Measurements from ENCODE around the gene ZNF628. TPM values are rescaled to one million over a fixed set of nuclear protein-coding genes. Genes with fewer than 3 reads are reported as not detected.

Gene ZNF628
- total and polyA plus RNA-seq, 2 of the 4 experiments (the other 2 are of a cell fraction) = 0.18 to 1.9 TPM

- H4K5ac ChIP-seq (ENCODE audit: low read depth, low read length) = no peak overlapping the region
- H4K91ac ChIP-seq (ENCODE audit: insufficient read depth, low read depth, low read length) = no peak overlapping the region
- ATAC-seq (ENCODE audit: low read depth) = no peak
- no peak overlapping the region for H2AK5ac ChIP-seq (ENCODE audit: low read depth, low read length)
- WGBS, 2 experiments (ENCODE audit: extremely low coverage in 2 of 2, insufficient read length in 1 of 2) = 20% methylated on average over 2 of the region's 18 CpGs; no CpG with 5 or more reads in 1 of the 2 experiments
- no peaks in the 10 kb centered on the region for H3K79me1 ChIP-seq (ENCODE audit: low read depth in 1 of 2, low read length in 2 of 2)
- no peak overlapping the region for H2AFZ ChIP-seq (replicated peaks; ENCODE audit: low read length, poor library complexity)
- no peak overlapping the region for H3K9ac ChIP-seq (ENCODE audit: low read depth, low read length)
- peaks cover 67% of the 10 kb centered on the region for H3K27me3 ChIP-seq (ENCODE audit: control insufficient read depth, insufficient read depth, low read length)
- H2AK9ac ChIP-seq (replicated peaks; ENCODE audit: low read depth, low read length, poor library complexity) = no peak overlapping the region
- TF ChIP-seq RFX5 (IDR thresholded peaks at IDR 0.05; ENCODE audit: low read depth, low read length) (no peak), MAFK (IDR thresholded peaks at IDR 0.05; ENCODE audit: low read depth, low read length) (no peak), MAZ (IDR thresholded peaks at IDR 0.05; ENCODE audit: borderline replicate concordance, low read depth, low read length) (no peak), BHLHE40 (IDR thresholded peaks at IDR 0.05; ENCODE audit: low read depth, low read length) (no peak), CHD1 (IDR thresholded peaks at IDR 0.05; ENCODE audit: low read depth, low read length) (no peak), RCOR1 (IDR thresholded peaks at IDR 0.05; ENCODE audit: insufficient replicate concordance, low read length) (no peak), POLR2A (IDR thresholded peaks at IDR 0.05; ENCODE audit: low read depth, low read length) (no peak), USF2 (IDR thresholded peaks at IDR 0.05; ENCODE audit: low read depth, low read length) (no peak), CEBPB (IDR thresholded peaks at IDR 0.05; ENCODE audit: low read depth, low read length) (no peak), NFE2L2 (IDR thresholded peaks at IDR 0.05; ENCODE audit: low read depth, low read length) (no peak), SMC3 (IDR thresholded peaks at IDR 0.05; ENCODE audit: low read depth, low read length) (no peak), ELK1 (IDR thresholded peaks at IDR 0.05; ENCODE audit: borderline replicate concordance, low read depth, low read length) (no peak), CTCF (conservative IDR thresholded peaks at IDR 0.05; ENCODE audit: low read depth, low read length) (no peak), MXI1 (IDR thresholded peaks at IDR 0.05; ENCODE audit: borderline replicate concordance, low read depth, low read length) (no peak), RAD21 (IDR thresholded peaks at IDR 0.05; ENCODE audit: low read length) (no peak)
- H3K27ac ChIP-seq (ENCODE audit: insufficient read depth, low read length) = no peak overlapping the region
- intact Hi-C loops (cut with micrococcal nuclease) (no loop called here), in situ Hi-C loops (cut with MboI; ENCODE audit: low sequenced_read_pairs) (no loop called here), dilution Hi-C loops (cut with HindIII; ENCODE audit: low sequenced_read_pairs, unreplicated experiment) (no loop called here)
- H3K4me1 ChIP-seq (ENCODE audit: control insufficient read depth, insufficient read depth, low read length) = no peaks in the 10 kb centered on the region
- no peak overlapping the region for H3K4ac ChIP-seq (ENCODE audit: low read depth, low read length)
- no TSS peak for BruUV-seq (replicated peaks)
- no peak overlapping the region for H3K18ac ChIP-seq (ENCODE audit: low read depth, low read length)
- no peak overlapping the region for H2BK5ac ChIP-seq (ENCODE audit: low read depth, low read length, poor library complexity, severe bottlenecking)
- no peak overlapping the region for H3K14ac ChIP-seq (replicated peaks; ENCODE audit: low read depth, low read length)
- H2BK120ac ChIP-seq (ENCODE audit: low read depth, low read length) = no peak overlapping the region
- no peak overlapping the region for H4K8ac ChIP-seq (ENCODE audit: low read depth in 2 of 2, low read length in 2 of 2)
- no peak overlapping the region for H2BK20ac ChIP-seq (ENCODE audit: low read depth, low read length)
- peaks cover 8% of the 10 kb centered on the region; the same call in 1 of the 2 replicates for H4K20me1 ChIP-seq (ENCODE audit: insufficient read depth, low read length)
- no peak overlapping the region for H3K4me3 ChIP-seq (ENCODE audit: insufficient read depth, low read depth, low read length)
- DNase-seq = no peak
- H3K4me2 ChIP-seq (ENCODE audit: low read depth, low read length) = no peak overlapping the region
- H2BK15ac ChIP-seq (ENCODE audit: low read depth, low read length) = no peak overlapping the region
- no peak overlapping the region for H3K23ac ChIP-seq (ENCODE audit: low read depth, low read length)
- no peak overlapping the region for H3K56ac ChIP-seq (ENCODE audit: extremely low read depth, insufficient read depth, low read length)
- ChIA-PET POLR2A (ENCODE audit: unreplicated experiment) (no interaction called here), CTCF (interaction anchor here (0.7 kb wide), 1 partner anchor 322 kb away, joined by 3 read pairs; no protein-coding TSS in a partner anchor)
- H3K36me3 ChIP-seq (ENCODE audit: control insufficient read depth, insufficient read depth, low read length) = no peaks in the 10 kb centered on the region
- no peaks in the 10 kb centered on the region; the same call in 1 of the 2 replicates for H3K9me1 ChIP-seq (ENCODE audit: insufficient read depth, low read length)
- H3K9me3 ChIP-seq (ENCODE audit: control insufficient read depth, insufficient read depth, low read length) = no peaks in the 10 kb centered on the region
These were observed 32.5 kb upstream of the ZNF628 start for GRCh38 chr19:55443824-55444480.
